DOHH2 (cell line): ENCODE data around the gene PTGIS.

ENCODE experiments used
- H3F3A ChIP-seq: fragments of 200-600 bp; sonication (generic), shearing (Covaris generic); 2 replicates; pipeline ENCODE4 v1.6.0; 2016; ENCODE audit warnings: antibody characterized with exemption, mild to moderate bottlenecking; ENCODE audit not compliant: control insufficient read depth, insufficient read depth
- H3K27ac ChIP-seq: fragments of 200-600 bp; sonication (generic); 2 replicates; pipeline ENCODE4 v1.5.1; 2014; ENCODE audit warnings: low read depth, mild to moderate bottlenecking, low read length, moderate library complexity
- H3K27me3 ChIP-seq: fragments of 200-600 bp; sonication (generic); 2 replicates; pipeline ENCODE4 v1.6.1; 2014; ENCODE audit warnings: mild to moderate bottlenecking, low read length, mixed read lengths; ENCODE audit not compliant: control insufficient read depth
- H3K36me3 ChIP-seq: fragments of 200-600 bp; sonication (generic); 2 replicates; pipeline ENCODE4 v1.6.1; 2014; ENCODE audit warnings: mild to moderate bottlenecking, low read length, moderate library complexity, mixed read lengths; ENCODE audit not compliant: control insufficient read depth
- H3K4me1 ChIP-seq: fragments of 200-600 bp; sonication (generic); 2 replicates; pipeline ENCODE4 v1.6.1; 2014; ENCODE audit warnings: mild to moderate bottlenecking, low read length, mixed read lengths; ENCODE audit not compliant: control insufficient read depth
- H3K4me2 ChIP-seq: fragments of 200-600 bp; sonication (generic); 2 replicates; pipeline ENCODE4 v1.6.0; 2014; ENCODE audit warnings: mild to moderate bottlenecking, low read length, moderate library complexity
- H3K4me3 ChIP-seq: fragments of 200-600 bp; sonication (generic); 2 replicates; pipeline ENCODE4 v1.5.1; 2014; ENCODE audit warnings: mild to moderate bottlenecking, low read length, mixed read lengths
- H3K79me2 ChIP-seq: fragments of 200-600 bp; sonication (generic); 2 replicates; pipeline ENCODE4 v1.6.1; 2014; ENCODE audit warnings: mild to moderate bottlenecking, low read length, mixed read lengths; ENCODE audit not compliant: control insufficient read depth
- H3K9me2 ChIP-seq: fragments of 200-600 bp; sonication (generic); replicated peaks from 2 replicates; pipeline ENCODE4 v1.6.1; 2014; ENCODE audit warnings: mild to moderate bottlenecking, low read length, mixed read lengths; ENCODE audit not compliant: control insufficient read depth
- H3K9me3 ChIP-seq: fragments of 200-600 bp; sonication (generic); 2 replicates; pipeline ENCODE4 v1.6.1; 2014; ENCODE audit warnings: antibody characterized with exemption, low read length, mixed read lengths; ENCODE audit not compliant: control insufficient read depth, insufficient read depth
- H4K20me1 ChIP-seq: fragments of 200-600 bp; sonication (generic); 2 replicates; pipeline ENCODE4 v1.6.0; 2014; ENCODE audit warnings: low read depth, mild to moderate bottlenecking, antibody characterized with exemption, low read length, moderate library complexity; ENCODE audit not compliant: control insufficient read depth, insufficient read depth
- EZH2phosphoT487 ChIP-seq: fragments of 200-600 bp; sonication (generic); IDR thresholded peaks from 2 replicates; pipeline ENCODE4 v1.6.1; 2017; ENCODE audit warnings: borderline replicate concordance, mild to moderate bottlenecking, antibody characterized with exemption, low read length, moderate library complexity, mixed read lengths
- TF ChIP-seq, protein P1 (sequence below): fragments of 200-600 bp; sonication (generic); IDR thresholded peaks from one replicate; pipeline ENCODE4 v1.5.1; 2014; ENCODE audit warnings: antibody characterized with exemption, mild to moderate bottlenecking, low read depth, low read length; ENCODE audit not compliant: poor library complexity, severe bottlenecking

Gene PTGIS

DNA sequence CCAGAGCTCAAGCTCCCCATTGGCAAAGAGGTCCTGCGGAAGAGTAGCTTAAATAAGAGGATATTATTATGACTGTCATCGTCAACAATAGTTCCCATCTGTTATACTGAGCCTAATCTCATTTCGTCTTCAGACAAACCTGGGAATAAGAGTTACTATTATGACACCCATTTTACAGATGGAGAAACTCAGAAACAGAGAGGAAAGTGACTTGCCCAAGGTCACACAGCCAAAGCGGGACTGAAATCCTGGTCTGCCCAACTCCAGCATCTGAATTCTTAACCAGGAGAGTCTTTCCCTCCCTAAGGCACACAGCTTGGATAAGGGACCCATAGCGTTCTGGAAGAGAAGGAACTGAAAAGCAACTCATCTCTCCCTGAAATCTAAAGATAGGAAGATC is 23.4 kb downstream of the PTGIS start:
- Histone ChIP-seq H3K9me3 (peaks cover 8% of the 10 kb centered on the region), H3K4me3 (no peak overlapping the region), H3K4me2 (no peak overlapping the region), H3K27ac (no peak overlapping the region), H3K36me3 (no peaks in the 10 kb centered on the region), H3K4me1 (no peaks in the 10 kb centered on the region), H3F3A (no peaks in the 10 kb centered on the region), H3K79me2 (no peaks in the 10 kb centered on the region), H3K9me2 (no peaks in the 10 kb centered on the region), H3K27me3 (no peaks in the 10 kb centered on the region), H4K20me1 (no peaks in the 10 kb centered on the region)
- TF ChIP-seq EZH2phosphoT487, result no peak
- TF ChIP-seq, protein P1, sequence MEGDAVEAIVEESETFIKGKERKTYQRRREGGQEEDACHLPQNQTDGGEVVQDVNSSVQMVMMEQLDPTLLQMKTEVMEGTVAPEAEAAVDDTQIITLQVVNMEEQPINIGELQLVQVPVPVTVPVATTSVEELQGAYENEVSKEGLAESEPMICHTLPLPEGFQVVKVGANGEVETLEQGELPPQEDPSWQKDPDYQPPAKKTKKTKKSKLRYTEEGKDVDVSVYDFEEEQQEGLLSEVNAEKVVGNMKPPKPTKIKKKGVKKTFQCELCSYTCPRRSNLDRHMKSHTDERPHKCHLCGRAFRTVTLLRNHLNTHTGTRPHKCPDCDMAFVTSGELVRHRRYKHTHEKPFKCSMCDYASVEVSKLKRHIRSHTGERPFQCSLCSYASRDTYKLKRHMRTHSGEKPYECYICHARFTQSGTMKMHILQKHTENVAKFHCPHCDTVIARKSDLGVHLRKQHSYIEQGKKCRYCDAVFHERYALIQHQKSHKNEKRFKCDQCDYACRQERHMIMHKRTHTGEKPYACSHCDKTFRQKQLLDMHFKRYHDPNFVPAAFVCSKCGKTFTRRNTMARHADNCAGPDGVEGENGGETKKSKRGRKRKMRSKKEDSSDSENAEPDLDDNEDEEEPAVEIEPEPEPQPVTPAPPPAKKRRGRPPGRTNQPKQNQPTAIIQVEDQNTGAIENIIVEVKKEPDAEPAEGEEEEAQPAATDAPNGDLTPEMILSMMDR, result no peak

DNA sequence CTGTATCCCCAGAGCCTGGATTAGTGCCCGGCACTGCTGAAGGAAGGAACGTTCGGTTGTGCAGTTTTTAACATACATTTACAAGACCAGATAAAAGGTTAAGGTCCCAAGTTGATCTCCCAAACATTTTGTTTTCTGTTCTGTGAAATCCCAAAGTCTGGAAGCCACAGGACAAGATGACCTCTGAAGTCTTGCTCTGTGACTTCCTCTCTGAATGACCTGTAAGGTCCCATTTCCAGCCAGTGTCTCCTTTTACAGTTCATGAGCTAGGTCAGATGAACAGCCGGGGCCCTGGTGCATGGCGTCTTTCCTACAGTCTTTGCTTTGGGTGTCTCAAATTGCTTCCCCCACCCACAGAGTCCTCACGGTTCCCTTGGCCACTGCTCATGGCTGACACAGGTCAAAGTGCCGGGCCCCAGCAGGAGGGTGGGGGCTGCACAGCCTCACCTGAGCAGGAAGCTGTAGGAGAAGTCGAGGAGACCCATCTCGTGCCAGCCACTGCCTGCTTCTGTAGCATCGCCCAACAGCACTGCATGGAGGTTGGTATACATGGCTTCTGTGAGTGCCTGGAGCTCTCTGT is 24.0 kb downstream of the PTGIS start:
- Histone ChIP-seq H3K79me2 (no peaks in the 10 kb centered on the region), H3K4me1 (no peaks in the 10 kb centered on the region), H3K27ac (no peak overlapping the region), H3K36me3 (no peaks in the 10 kb centered on the region), H3K9me2 (no peaks in the 10 kb centered on the region), H3K4me3 (no peak overlapping the region), H4K20me1 (no peaks in the 10 kb centered on the region), H3K27me3 (no peaks in the 10 kb centered on the region), H3K9me3 (peaks cover 8% of the 10 kb centered on the region), H3F3A (no peaks in the 10 kb centered on the region), H3K4me2 (no peak overlapping the region)
- TF ChIP-seq, protein P1, result no peak
- TF ChIP-seq EZH2phosphoT487, result no peak

DNA sequence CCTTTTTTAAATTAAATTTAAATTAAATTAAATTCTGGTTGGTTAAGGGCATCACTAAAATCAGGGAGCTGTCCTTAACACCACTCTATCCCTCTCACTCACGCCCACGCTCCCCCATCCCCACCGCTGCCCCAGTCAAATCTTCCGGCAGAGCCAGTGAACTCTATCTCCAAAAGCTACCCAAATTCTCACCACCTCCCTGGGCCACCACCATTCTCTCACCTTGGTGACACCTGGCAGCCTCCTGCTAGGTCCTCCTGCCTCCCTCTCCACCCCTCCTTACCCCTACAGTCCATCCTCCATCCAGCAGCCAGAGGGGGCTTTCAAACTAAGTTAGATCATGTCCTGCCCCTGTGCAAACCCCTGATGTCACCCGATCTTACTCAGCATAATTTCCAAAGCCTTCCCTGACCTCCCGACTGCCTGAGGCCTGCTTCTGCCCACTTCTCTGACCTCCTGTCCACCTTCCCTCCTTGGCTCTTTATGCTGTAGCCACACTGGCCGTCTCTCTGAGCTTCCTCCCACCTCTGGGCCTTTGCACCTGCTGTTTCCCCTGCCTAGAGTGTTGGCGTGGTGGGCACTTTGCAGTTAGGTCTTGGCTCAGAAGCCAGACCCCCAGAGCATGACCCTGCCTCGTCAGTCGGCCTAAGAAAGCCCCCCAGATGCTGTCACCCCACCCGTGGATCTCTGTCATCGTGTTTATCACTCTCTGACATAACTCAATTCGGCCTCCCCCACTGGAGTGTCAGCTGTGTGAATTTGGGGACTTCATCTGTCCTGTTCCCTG is 24.7 kb downstream of the PTGIS start:
- Histone ChIP-seq H3K4me1 (no peaks in the 10 kb centered on the region), H3K36me3 (no peaks in the 10 kb centered on the region), H3F3A (no peaks in the 10 kb centered on the region), H3K9me3 (peaks cover 8% of the 10 kb centered on the region), H3K4me2 (no peak overlapping the region), H4K20me1 (no peaks in the 10 kb centered on the region), H3K4me3 (no peak overlapping the region), H3K9me2 (no peaks in the 10 kb centered on the region), H3K27me3 (no peaks in the 10 kb centered on the region), H3K27ac (no peak overlapping the region), H3K79me2 (no peaks in the 10 kb centered on the region)
- TF ChIP-seq EZH2phosphoT487, result no peak
- TF ChIP-seq, protein P1, result no peak
